Endothelial cell of umbilical vein (primary cell): Measurements from ENCODE around the gene MMRN1. TPM values are rescaled to one million over a fixed set of nuclear protein-coding genes. Genes with fewer than 3 reads are reported as not detected.
A peak's percentile ranks its signal among the peaks of the same experiment; 100 is the strongest.

Experiments used
- BruUV-seq: library from RNA; stranded (reverse); fragments of 400-500 nt; replicated peaks from 2 replicates; lab custom pipeline; 2021; lab: Mats Ljungman, UMichigan
- CTCF ChIA-PET: fragments of 300-600, 350-600 bp; sonication (Branson Sonifier 250); formaldehyde crosslinking; loops from one replicate; lab custom pipeline; 2021; ENCODE audit warnings: antibody characterized with exemption, inconsistent platforms; lab: Charles Lee
- POLR2A ChIA-PET: fragments of 300-600, 350-600 bp; sonication (Branson Sonifier 250); formaldehyde crosslinking; loops from one replicate; lab custom pipeline; 2021; ENCODE audit warnings: antibody characterized with exemption, inconsistent platforms; lab: Charles Lee
- DNase-seq: peaks from one replicate; pipeline ENCODE4 v3.0.0-alpha.2; 2011; ENCODE audit warnings: low read depth, low spot score
- FAIRE-seq: peaks from 2 replicates; lab custom pipeline; 2011; peaks lifted over from hg19 to GRCh38; lab: Jason Lieb, UNC
- H2AFZ ChIP-seq: 2 replicates; pipeline ENCODE4 v1.6.0; 2012; ENCODE audit warnings: low read depth, low read length, control low read depth, inconsistent platforms
- H3K27ac ChIP-seq: 2 replicates; pipeline ENCODE4 v1.5.1; 2011; ENCODE audit warnings: low read depth, mild to moderate bottlenecking, control low read depth, low read length, moderate library complexity; ENCODE audit not compliant: insufficient read depth
- H3K27me3 ChIP-seq, 2 experiments: 2 replicates each; pipeline versions ENCODE4 v1.6.0 to v1.6.1; 2011; ENCODE audit warnings: low read length in 2 of 2, mixed read lengths in 1 of 2; ENCODE audit not compliant: control insufficient read depth in 2 of 2, insufficient read depth in 2 of 2
- H3K36me3 ChIP-seq, 2 experiments: 2 replicates in 1 of 2; 3 replicates in 1 of 2; pipeline ENCODE4 v1.5.1; 2011; ENCODE audit warnings: low read length in 2 of 2, mild to moderate bottlenecking in 1 of 2, moderate library complexity in 1 of 2; ENCODE audit not compliant: control insufficient read depth in 2 of 2, insufficient read depth in 2 of 2; ENCODE audit errors: extremely low read depth in 1 of 2
- H3K4me1 ChIP-seq: 3 replicates; pipeline ENCODE4 v1.5.1; 2011; ENCODE audit warnings: mild to moderate bottlenecking, low read length; ENCODE audit not compliant: control insufficient read depth, insufficient read depth; ENCODE audit errors: extremely low read depth
- H3K4me2 ChIP-seq: 2 replicates; pipeline ENCODE4 v1.6.1; 2011; ENCODE audit warnings: low read length, control low read depth, mixed read lengths; ENCODE audit not compliant: insufficient read depth
- H3K4me3 ChIP-seq, 3 experiments: fragments of 200-600 bp in 1 of 3; sonication (generic), shearing (Covaris generic) in 1 of 3; replicated peaks in 1 of 3; 2 replicates each; pipeline ENCODE4 v1.5.1; 2011 to 2016; ENCODE audit warnings: control low read depth in 3 of 3, low read length in 3 of 3, mild to moderate bottlenecking in 2 of 3, inconsistent platforms in 1 of 3, low read depth in 1 of 3, moderate library complexity in 1 of 3; ENCODE audit not compliant: insufficient read depth in 1 of 3
- H3K79me2 ChIP-seq: 2 replicates; pipeline ENCODE4 v1.6.0; 2012; ENCODE audit warnings: low read length, inconsistent platforms; ENCODE audit not compliant: control insufficient read depth, insufficient read depth
- H3K9ac ChIP-seq: replicated peaks from 2 replicates; pipeline ENCODE3; 2011; ENCODE audit warnings: low read length, control low read depth; ENCODE audit not compliant: insufficient read depth; ENCODE audit errors: extremely low read depth
- H3K9me1 ChIP-seq: replicated peaks from 3 replicates; pipeline ENCODE4 v1.6.0; 2011; ENCODE audit warnings: mild to moderate bottlenecking, low read length; ENCODE audit not compliant: control insufficient read depth, insufficient read depth; ENCODE audit errors: extremely low read depth
- H3K9me3 ChIP-seq: replicated peaks from 2 replicates; pipeline ENCODE4 v1.5.1; 2012; ENCODE audit warnings: low read length, inconsistent platforms; ENCODE audit not compliant: control insufficient read depth, insufficient read depth
- H4K20me1 ChIP-seq: replicated peaks from 2 replicates; pipeline ENCODE3; 2011; ENCODE audit warnings: mild to moderate bottlenecking, low read length; ENCODE audit not compliant: control insufficient read depth, insufficient read depth; ENCODE audit errors: extremely low read depth
- EZH2 ChIP-seq: IDR thresholded peaks from 2 replicates; pipeline ENCODE4 v1.6.1; 2012; ENCODE audit warnings: borderline replicate concordance, low read depth, mild to moderate bottlenecking, moderate library complexity, low read length, inconsistent platforms; ENCODE audit not compliant: severe bottlenecking
- FOS ChIP-seq: IDR thresholded peaks from 2 replicates; pipeline ENCODE4 v1.6.1; 2011; ENCODE audit warnings: mild to moderate bottlenecking, low read length, moderate library complexity, borderline replicate concordance; ENCODE audit not compliant: insufficient read depth
- GATA2 ChIP-seq: IDR thresholded peaks from 2 replicates; pipeline ENCODE4 v1.7.0; 2011; ENCODE audit warnings: low read depth, mild to moderate bottlenecking, moderate library complexity, mixed read lengths, low read length; ENCODE audit not compliant: insufficient read length, insufficient read depth
- JUN ChIP-seq: IDR thresholded peaks from 2 replicates; pipeline ENCODE4 v1.6.1; 2011; ENCODE audit warnings: borderline replicate concordance, low read depth; ENCODE audit not compliant: insufficient read length, insufficient read depth
- MAX ChIP-seq: IDR thresholded peaks from 2 replicates; pipeline ENCODE4 v1.6.1; 2011; ENCODE audit not compliant: insufficient read depth, insufficient read length
- MYC ChIP-seq: IDR thresholded peaks from one replicate; pipeline ENCODE4 v1.6.1; 2011; ENCODE audit warnings: mild to moderate bottlenecking, low read depth, low read length
- POLR2A ChIP-seq: IDR thresholded peaks from 2 replicates; pipeline ENCODE4 v1.6.1; 2012; ENCODE audit warnings: low read depth, mild to moderate bottlenecking, control low read depth, low read length
- POLR2AphosphoS5 ChIP-seq: IDR thresholded peaks from 2 replicates; pipeline ENCODE4 v1.6.1; 2012; ENCODE audit warnings: low read depth, mild to moderate bottlenecking, control low read depth, low read length, moderate library complexity; ENCODE audit not compliant: insufficient read depth
- dilution Hi-C: fragments of 300-500 bp; cut with MboI; formaldehyde crosslinking; loops from one replicate; pipeline ENCODE4 v1.15.0; 2019; ENCODE audit warnings: low sequenced_read_pairs; ENCODE audit not compliant: extremely low pct_ligation_motif_present
- intact Hi-C: fragments of 100-400 bp; cut with micrococcal nuclease; formaldehyde crosslinking; loops from one replicate; pipeline ENCODE4 v1.10.0; 2022
- polyA plus RNA-seq, 4 experiments: library from polyadenylated mRNA; depleted of rRNA in 3 of 4; stranded (reverse) in 3 of 4; unstranded in 1 of 4; fragments of >200 nt; gene quantifications; 2 replicates each; pipeline versions ENCODE4 v1.2.1 to v1.2.3, GENCODE V29; 2011 to 2012; ENCODE audit warnings: missing spikeins in 1 of 4
- total RNA-seq: library from RNA; stranded (reverse); gene quantifications from 2 replicates; pipeline ENCODE4 v1.2.3, GENCODE V29; 2021
- TF ChIP-seq, protein P1 (sequence below), 2 donors: IDR thresholded peaks; 1 replicate in 1 of 2; 2 replicates in 1 of 2; pipeline ENCODE4 v1.5.1; 2011; ENCODE audit warnings: low read length in 2 of 2, mild to moderate bottlenecking in 2 of 2, moderate library complexity in 2 of 2, control low read depth in 1 of 2, inconsistent platforms in 1 of 2, low read depth in 1 of 2; ENCODE audit not compliant: insufficient read depth in 1 of 2; ENCODE audit errors: extremely low read depth in 1 of 2

Gene MMRN1
- total and polyA plus RNA-seq, 2 donors (not counting 3 experiments of a cell fraction or from before 2014, with no cell fraction given): 143 to 414 TPM

DNA sequence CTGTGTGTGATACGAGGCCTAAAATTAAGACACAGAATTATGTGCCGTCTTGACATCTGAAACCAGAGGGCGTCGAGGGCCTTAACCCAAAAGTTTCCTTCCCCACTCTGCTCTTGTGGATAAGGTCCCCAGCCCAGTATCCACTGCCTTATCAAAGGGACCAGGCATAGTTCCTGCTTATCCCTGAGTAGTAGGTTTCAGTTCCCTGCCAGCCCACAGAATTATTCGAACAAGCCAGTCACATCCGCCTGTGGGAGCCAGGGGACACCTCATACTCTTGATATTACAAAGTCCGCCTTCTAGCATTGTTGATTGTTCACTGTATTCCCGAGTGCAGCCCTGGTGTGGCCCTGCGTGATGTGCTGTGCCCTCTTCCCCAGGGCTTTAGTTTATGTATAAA, 5.4 kb upstream of the MMRN1 start:
- no peaks in the 10 kb centered on the region for H3K27me3 ChIP-seq
- H3K4me3 ChIP-seq: no peak overlapping the region
- no peaks in the 10 kb centered on the region for H3K36me3 ChIP-seq
- peaks cover 8% of the 10 kb centered on the region for H3K79me2 ChIP-seq
- ChIA-PET CTCF (interaction anchor here (0.7 to 1.8 kb wide), 7 partner anchors 11 to 407 kb away, joined by 3 to 8 read pairs (median 5); no protein-coding TSS in a partner anchor), POLR2A (interaction anchor here (1.0 kb wide), 1 partner anchor 9 kb away, joined by 3 read pairs; no protein-coding TSS in a partner anchor)
- H3K9ac ChIP-seq: peak overlapping the region; percentile 74
- H2AFZ ChIP-seq: peak overlapping the region; percentile 45
- H3K27ac ChIP-seq: peak overlapping the region; percentile 86
- H3K4me2 ChIP-seq: peak overlapping the region; percentile 50
- peaks cover 39% of the 10 kb centered on the region for H3K4me1 ChIP-seq
- intact Hi-C loops: loop anchor here (1.0 kb wide), 1 partner anchor 9 kb away; no protein-coding TSS in a partner anchor
- dilution Hi-C loops: no loop called here
- peak; percentile 84 for TF ChIP-seq POLR2AphosphoS5
- TF ChIP-seq JUN: no peak
- peak; percentile 55 for TF ChIP-seq FOS
- peak; percentile 70 for TF ChIP-seq POLR2A
- TF ChIP-seq GATA2: peak; percentile 95
- no TSS peak for BruUV-seq
- H4K20me1 ChIP-seq: no peaks in the 10 kb centered on the region
- DNase-seq: peak; percentile 95
- H3K9me3 ChIP-seq: no peaks in the 10 kb centered on the region
- H3K9me1 ChIP-seq: no peaks in the 10 kb centered on the region
- peak; percentile 90 for FAIRE-seq

DNA sequence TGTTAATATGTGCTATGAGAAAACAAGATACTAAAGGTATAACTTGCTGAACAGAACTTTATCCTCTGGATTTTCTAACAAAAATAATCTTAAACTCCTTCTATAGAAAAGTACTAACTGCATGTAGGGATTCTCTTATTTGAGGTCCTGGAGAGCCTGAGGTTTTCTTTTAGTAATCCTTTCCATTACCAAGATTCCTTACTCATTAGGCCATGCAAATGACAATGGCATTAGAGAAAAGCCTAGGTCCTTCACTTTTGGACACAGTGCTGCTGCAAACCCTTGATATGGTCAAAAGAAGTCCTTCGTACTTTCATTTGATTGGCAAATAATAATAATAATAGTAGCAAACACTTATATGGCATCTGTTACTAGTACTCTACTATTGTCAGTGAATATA, 3.2 kb downstream of the MMRN1 start:
- dilution Hi-C loops: no loop called here
- BruUV-seq: TSS peak; percentile 83
- H3K27ac ChIP-seq: peak overlapping the region; percentile 92

More for the DNA sequence above, 3.2 kb downstream of the MMRN1 start:
- ChIA-PET POLR2A (interaction anchor here (0.9 kb wide), 1 partner anchor 415 kb away, joined by 3 read pairs; no protein-coding TSS in a partner anchor), CTCF (interaction anchor here (1.0 to 4.1 kb wide), 5 partner anchors 28 to 415 kb away, joined by 8 to 44 read pairs (median 11); no protein-coding TSS in a partner anchor)
- Histone ChIP-seq H3K9ac (peak overlapping the region; percentile 97), H3K9me1 (no peaks in the 10 kb centered on the region), H3K27me3 (no peaks in the 10 kb centered on the region), H4K20me1 (no peaks in the 10 kb centered on the region), H3K9me3 (no peaks in the 10 kb centered on the region), H3K4me3 (peak overlapping the region; percentile 83 to 100 (median 97)), H3K36me3 (no peaks in the 10 kb centered on the region), H2AFZ (no peak overlapping the region), H3K4me2 (peak overlapping the region; percentile 94), H3K4me1 (peaks cover 49% of the 10 kb centered on the region), H3K79me2 (peaks cover 88% of the 10 kb centered on the region)
- intact Hi-C loops: loop anchor here (1.0 to 10.0 kb wide), 5 partner anchors 9 to 743 kb away; partner anchors contain the start of gene SNCA
- DNase-seq (peak; percentile 69), FAIRE-seq (no peak)
- no peak for TF ChIP-seq MAX
- TF ChIP-seq JUN: no peak
- no peak for TF ChIP-seq FOS
- TF ChIP-seq MYC: no peak
- TF ChIP-seq GATA2: no peak
- TF ChIP-seq, protein P1, sequence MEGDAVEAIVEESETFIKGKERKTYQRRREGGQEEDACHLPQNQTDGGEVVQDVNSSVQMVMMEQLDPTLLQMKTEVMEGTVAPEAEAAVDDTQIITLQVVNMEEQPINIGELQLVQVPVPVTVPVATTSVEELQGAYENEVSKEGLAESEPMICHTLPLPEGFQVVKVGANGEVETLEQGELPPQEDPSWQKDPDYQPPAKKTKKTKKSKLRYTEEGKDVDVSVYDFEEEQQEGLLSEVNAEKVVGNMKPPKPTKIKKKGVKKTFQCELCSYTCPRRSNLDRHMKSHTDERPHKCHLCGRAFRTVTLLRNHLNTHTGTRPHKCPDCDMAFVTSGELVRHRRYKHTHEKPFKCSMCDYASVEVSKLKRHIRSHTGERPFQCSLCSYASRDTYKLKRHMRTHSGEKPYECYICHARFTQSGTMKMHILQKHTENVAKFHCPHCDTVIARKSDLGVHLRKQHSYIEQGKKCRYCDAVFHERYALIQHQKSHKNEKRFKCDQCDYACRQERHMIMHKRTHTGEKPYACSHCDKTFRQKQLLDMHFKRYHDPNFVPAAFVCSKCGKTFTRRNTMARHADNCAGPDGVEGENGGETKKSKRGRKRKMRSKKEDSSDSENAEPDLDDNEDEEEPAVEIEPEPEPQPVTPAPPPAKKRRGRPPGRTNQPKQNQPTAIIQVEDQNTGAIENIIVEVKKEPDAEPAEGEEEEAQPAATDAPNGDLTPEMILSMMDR (IDR thresholded peaks at IDR 0.05; ENCODE audit: extremely low read depth in 1 of 2, insufficient read depth in 1 of 2, low read depth in 1 of 2, low read length in 2 of 2): no peak
- TF ChIP-seq POLR2A: no peak
- no peak for TF ChIP-seq POLR2AphosphoS5
- TF ChIP-seq EZH2: no peak
